Esophagus muscularis mucosa (tissue), 4 donors: ENCODE measurements around the gene SIGLEC15. TPM values are rescaled to one million over a fixed set of nuclear protein-coding genes. Genes with fewer than 3 reads are reported as not detected.

Experiments
- DNase-seq: peaks from one replicate; pipeline ENCODE4 v3.0.0-alpha.2; 2017; ENCODE audit errors: extremely low spot score
- H3K27ac ChIP-seq, 4 donors: fragments of 200-600 bp; sonication (generic); replicated peaks in 1 of 4; 1 replicate in 3 of 4; 2 replicates in 1 of 4; pipeline ENCODE4 v1.5.1; 2016 to 2019; ENCODE audit warnings: mild to moderate bottlenecking in 1 of 4
- H3K27me3 ChIP-seq, 4 donors: fragments of 200-600 bp; sonication (generic); one replicate each; pipeline versions ENCODE4 v1.5.1 to v1.6.0; 2016 to 2019
- H3K36me3 ChIP-seq, 4 donors: fragments of 200-600 bp; sonication (generic); one replicate each; pipeline ENCODE4 v1.5.1; 2016 to 2019
- H3K4me1 ChIP-seq, 4 donors: fragments of 200-600 bp; sonication (generic); one replicate each; pipeline ENCODE4 v1.5.1; 2016 to 2019
- H3K4me3 ChIP-seq, 4 donors: fragments of 200-600 bp; sonication (generic); 1 replicate in 2 of 4; 2 replicates in 2 of 4; pipeline ENCODE4 v1.5.1; 2016 to 2019; ENCODE audit warnings: mild to moderate bottlenecking in 4 of 4, moderate library complexity in 1 of 4
- H3K9me3 ChIP-seq, 4 donors: fragments of 200-600 bp; sonication (generic); 1 replicate in 3 of 4; 2 replicates in 1 of 4; pipeline ENCODE4 v1.5.1; 2016 to 2019
- CTCF ChIP-seq, 3 experiments: fragments of 200-600 bp in 2 of 3; fragments of 450-650 bp in 1 of 3; sonication (generic) in 2 of 3; IDR thresholded peaks; one replicate each; pipeline ENCODE4 v1.5.1; 2017 to 2019; ENCODE audit warnings: antibody characterized with exemption in 3 of 3, mild to moderate bottlenecking in 2 of 3, moderate library complexity in 1 of 3
- EP300 ChIP-seq: sonication (generic); formaldehyde crosslinking; IDR thresholded peaks from one replicate; pipeline ENCODE4 v1.6.1; 2017; ENCODE audit warnings: antibody characterized with exemption
- POLR2A ChIP-seq: fragments of 450-650 bp; IDR thresholded peaks from one replicate; pipeline ENCODE4 v1.6.1; 2017; ENCODE audit warnings: antibody characterized with exemption, moderate library complexity, mild to moderate bottlenecking, low read depth
- POLR2AphosphoS5 ChIP-seq, 2 donors: sonication (generic); formaldehyde crosslinking; IDR thresholded peaks; one replicate each; pipeline ENCODE4 v1.6.1; 2017; ENCODE audit warnings: antibody characterized with exemption in 2 of 2
- WGBS: methylation state at CpG from one replicate; pipeline ENCODE4 v1.1.5; 2018; 5-methylcytosine and 5-hydroxymethylcytosine counted together
- intact Hi-C: fragments of 100-400 bp; cut with DNase I; formaldehyde crosslinking; loops from one replicate; pipeline ENCODE4 v1.15.1; 2023
- total RNA-seq, 4 donors: library from RNA; depleted of rRNA; stranded (reverse); fragments of >200 nt; gene quantifications; one replicate each; pipeline versions ENCODE4 v1.1.0 to v1.2.1, GENCODE V29; 2016

SIGLEC15 gene
- total RNA-seq, 4 donors from 2014 or later, result 0.17 TPM; not detected in 3

GRCh38 chr18:45874491-45875184, 49.2 kb downstream of the SIGLEC15 start:
- TF ChIP-seq EP300 (no peak), POLR2AphosphoS5 (IDR thresholded peaks at IDR 0.05) (no peak), CTCF (IDR thresholded peaks at IDR 0.05) (no peak), POLR2A (no peak)
- Histone ChIP-seq H3K9me3 (no peaks in the 10 kb centered on the region), H3K27me3 (no peaks in the 10 kb centered on the region), H3K27ac (no peak overlapping the region), H3K4me3 (no peak overlapping the region), H3K36me3 (peaks cover 33 to 97% (median 65%) of the 10 kb centered on the region in 4 donors), H3K4me1 (peaks cover 0 to under 1% (median 0%) of the 10 kb centered on the region in 4 donors)
- no peak for DNase-seq
- WGBS, result 94% methylated on average over 5 of the region's 5 CpGs
- intact Hi-C loops, result loop anchor here (5.0 kb wide), 1 partner anchor 207 kb away; no protein-coding TSS in a partner anchor

- 88% methylated on average over 3 of the region's 3 CpGs for WGBS
- Histone ChIP-seq H3K27me3 (no peaks in the 10 kb centered on the region), H3K4me1 (peaks cover 0 to 10% (median 7%) of the 10 kb centered on the region in 4 donors), H3K9me3 (no peaks in the 10 kb centered on the region), H3K4me3 (no peak overlapping the region), H3K36me3 (peaks cover 21 to 87% (median 54%) of the 10 kb centered on the region in 4 donors), H3K27ac (no peak overlapping the region)
- no peak for DNase-seq
- intact Hi-C loops, result loop anchor here (5.0 kb wide), 1 partner anchor 209 kb away; no protein-coding TSS in a partner anchor
- TF ChIP-seq POLR2A, result no peak
These were observed 50.7 kb downstream of the SIGLEC15 start for GRCh38 chr18:45876161-45876560.

- H3K36me3 ChIP-seq, result peaks cover 21 to 83% (median 56%) of the 10 kb centered on the region in 4 donors
- WGBS, result 91% methylated on average over 3 of the region's 3 CpGs
- no peak for DNase-seq
- H3K27me3 ChIP-seq, result no peaks in the 10 kb centered on the region
- intact Hi-C loops, result loop anchor here (5.0 kb wide), 1 partner anchor 210 kb away; no protein-coding TSS in a partner anchor
- H3K9me3 ChIP-seq, result no peaks in the 10 kb centered on the region
- H3K27ac ChIP-seq, result no peak overlapping the region
- no peak overlapping the region for H3K4me3 ChIP-seq
- no peak for TF ChIP-seq EP300
- TF ChIP-seq CTCF (IDR thresholded peaks at IDR 0.05), result no peak
- no peak for TF ChIP-seq POLR2A
- no peak for TF ChIP-seq POLR2AphosphoS5 (IDR thresholded peaks at IDR 0.05)
- H3K4me1 ChIP-seq, result peaks cover 0 to 10% (median 7%) of the 10 kb centered on the region in 4 donors
These were observed 51.9 kb downstream of the SIGLEC15 start for GRCh38 chr18:45877403-45877802.

- H3K9me3 ChIP-seq, result no peaks in the 10 kb centered on the region
- H3K4me1 ChIP-seq, result peaks cover 0 to 10% (median 7%) of the 10 kb centered on the region in 4 donors
- peaks cover 21 to 86% (median 57%) of the 10 kb centered on the region in 4 donors for H3K36me3 ChIP-seq
- H3K27ac ChIP-seq, result no peak overlapping the region
- WGBS, result 39% methylated on average over 17 of the region's 17 CpGs
- no peak overlapping the region for H3K4me3 ChIP-seq
- DNase-seq, result no peak
- TF ChIP-seq EP300 (no peak), CTCF (IDR thresholded peaks at IDR 0.05) (peak in 2 of 3 experiments; percentile 96 to 98)
- no peaks in the 10 kb centered on the region for H3K27me3 ChIP-seq
- intact Hi-C loops, result loop anchor here (2.0 to 5.0 kb wide), 3 partner anchors 189 to 258 kb away; no protein-coding TSS in a partner anchor
These were observed 54.5 kb downstream of the SIGLEC15 start for GRCh38 chr18:45879681-45880655.
